RPMI8226 (cell line): ENCODE data around the gene MIOS.
"Not testable (repeated sequence)": the region's sequence is repeated elsewhere in the genome, so short reads cannot be mapped to it uniquely, and the experiment has no call there.

Experiments
- DNase-seq: peaks from one replicate; pipeline ENCODE4 v3.0.0-alpha.2; 2015

MIOS gene

GRCh38 chr7:7651479-7651878, 84.8 kb downstream of the MIOS start:
- DNase-seq = no peak

DNA sequence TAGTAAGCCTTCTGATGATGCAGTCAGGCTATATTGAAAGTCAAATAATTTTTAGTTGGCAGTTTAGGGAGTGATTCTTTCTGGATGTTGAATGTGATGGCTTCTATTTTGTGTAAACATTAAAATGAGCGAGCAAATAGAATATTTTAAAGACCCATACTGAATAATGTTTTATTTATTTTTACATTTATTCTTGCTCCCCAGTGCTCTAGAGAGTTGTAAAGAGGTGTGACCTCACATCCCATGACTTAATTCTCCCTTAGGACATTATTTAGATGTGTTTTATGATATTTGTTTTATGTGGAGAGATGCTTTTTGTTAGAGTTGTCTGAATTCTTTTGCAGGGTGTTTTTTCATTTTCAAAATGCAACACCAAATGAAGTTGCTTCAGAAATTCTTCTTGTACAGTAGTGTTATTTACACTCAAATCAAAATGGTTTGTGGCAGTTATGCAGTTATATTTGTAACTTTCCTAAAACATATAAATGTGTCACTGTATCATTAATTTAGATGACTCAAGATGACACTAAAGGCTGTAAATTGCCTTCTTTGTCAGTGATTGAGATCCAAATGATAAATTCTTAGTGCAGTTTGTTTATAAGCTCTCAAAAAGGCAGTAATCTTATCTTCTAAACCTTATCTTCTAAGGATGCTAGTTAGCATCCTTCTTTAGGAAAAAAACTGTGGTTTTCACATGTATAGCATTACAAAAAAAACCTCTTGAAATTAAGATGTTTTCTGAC, 86.3 kb downstream of the MIOS start:
- no peak for DNase-seq

- peak; percentile 54 for DNase-seq
Measured at GRCh38 chr7:7653593-7654187, 87.0 kb downstream of the MIOS start.

DNA sequence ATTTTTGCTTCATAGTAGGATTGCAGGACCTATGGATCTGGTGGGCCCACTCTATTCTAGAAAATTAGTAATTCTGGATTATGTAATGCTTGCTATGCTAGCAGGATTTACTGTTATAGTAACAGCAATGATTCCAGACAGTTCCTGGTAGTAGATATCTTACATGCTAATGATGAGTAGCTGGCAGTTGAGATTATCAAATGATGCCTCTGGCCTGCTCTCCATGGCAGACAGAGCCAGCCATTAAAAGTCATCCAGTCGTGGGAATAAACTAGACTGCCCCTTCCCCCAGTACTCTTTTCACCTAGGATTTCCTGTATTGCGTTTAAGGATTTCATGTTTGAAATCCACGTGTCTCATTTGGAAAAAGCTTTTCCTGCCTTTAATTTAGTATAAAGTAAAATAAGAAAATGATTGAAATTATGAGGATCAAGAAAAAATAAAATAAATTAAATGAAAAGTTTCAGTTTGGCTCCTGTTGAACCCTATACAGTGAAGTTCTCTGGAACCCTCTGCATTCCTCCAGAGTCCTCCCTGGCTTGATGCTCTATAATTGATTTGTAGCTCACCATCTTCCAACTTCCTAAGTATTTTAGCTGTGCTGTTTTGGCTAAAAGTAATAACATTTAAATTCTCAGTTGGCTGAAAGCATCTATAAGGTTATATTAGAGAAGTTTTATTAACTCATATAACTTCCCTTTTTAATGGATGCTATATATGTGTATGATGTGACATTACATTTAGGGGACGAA, 88.5 kb downstream of the MIOS start:
- DNase-seq = no peak

DNA sequence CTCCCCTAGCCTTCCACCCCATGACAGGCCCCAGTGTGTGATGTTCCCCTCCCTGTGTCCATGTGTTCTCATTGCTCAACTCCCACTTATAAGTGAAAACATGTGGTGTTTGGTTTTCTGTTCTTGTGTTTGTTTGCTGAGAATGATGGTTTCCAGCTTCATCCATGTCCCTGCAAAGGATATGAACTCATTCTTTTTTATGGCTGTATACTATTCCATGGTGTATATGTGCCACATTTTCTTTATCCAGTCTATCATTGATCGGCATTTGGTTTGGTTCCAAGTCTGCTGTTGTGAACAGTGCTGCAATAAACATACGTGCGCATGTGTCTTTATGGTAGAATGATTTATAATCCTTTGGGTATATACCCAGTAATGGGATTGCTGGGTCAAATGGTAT, 89.8 kb downstream of the MIOS start:
- DNase-seq = not testable (repeated sequence)
